MG63 (cell line): ENCODE measurements around the gene CBY3. TPM values are rescaled to one million over a fixed set of nuclear protein-coding genes. Genes with fewer than 3 reads are reported as not detected.
"Not testable (repeated sequence)": the region's sequence is repeated elsewhere in the genome, so short reads cannot be mapped to it uniquely, and the experiment has no call there.

ENCODE experiments used
- DNase-seq: peaks from one replicate; pipeline ENCODE4 v3.0.0-alpha.2; 2020
- H3K27me3 ChIP-seq: fragments of 250-450 bp; sonication (Bioruptor Pico); 2 replicates; pipeline ENCODE4 v1.5.1; 2020; ENCODE audit warnings: mild to moderate bottlenecking, moderate library complexity
- H3K36me3 ChIP-seq: fragments of 250-450 bp; sonication (Bioruptor Pico); 2 replicates; pipeline ENCODE4 v1.5.1; 2020; ENCODE audit warnings: mild to moderate bottlenecking, moderate library complexity
- H3K4me3 ChIP-seq: fragments of 250-450 bp; sonication (Bioruptor Pico); 2 replicates; pipeline ENCODE4 v1.5.1; 2020; ENCODE audit warnings: mild to moderate bottlenecking, moderate library complexity
- H3K9me3 ChIP-seq: fragments of 250-450 bp; sonication (Bioruptor Pico); 2 replicates; pipeline ENCODE4 v1.5.1; 2020; ENCODE audit warnings: mild to moderate bottlenecking, moderate library complexity
- total RNA-seq: library from RNA; depleted of rRNA; stranded (reverse); fragments of >200 nt; shearing (Covaris generic); gene quantifications from 2 replicates; pipeline ENCODE4 v1.2.3, GENCODE V29; 2014; ENCODE audit warnings: low replicate concordance; rRNA removed

CBY3 gene
- total RNA-seq = not detected in 2 replicates

- Histone ChIP-seq H3K36me3 (peaks cover 12% of the 10 kb centered on the region), H3K9me3 (no peaks in the 10 kb centered on the region), H3K4me3 (no peak within 1 kb of the TSS), H3K27me3 (no peaks in the 10 kb centered on the region)
- DNase-seq = peak; percentile 57
Observed at GRCh38 chr5:179680780-179681401, at the start of gene CBY3. Gene CBY3 (minus strand): TSS chr5:179681034. CDS start chr5:179680918, 116 bp downstream.

GRCh38 chr5:179730356-179730755 is 49.5 kb upstream of the CBY3 start:
- H3K36me3 ChIP-seq = peaks cover 69% of the 10 kb centered on the region
- no peak overlapping the region for H3K4me3 ChIP-seq
- no peaks in the 10 kb centered on the region for H3K27me3 ChIP-seq
- no peaks in the 10 kb centered on the region for H3K9me3 ChIP-seq
- no peak for DNase-seq

- no peak for DNase-seq
- H3K36me3 ChIP-seq = peaks cover 69% of the 10 kb centered on the region
- no peaks in the 10 kb centered on the region for H3K9me3 ChIP-seq
- no peak overlapping the region for H3K4me3 ChIP-seq
- no peaks in the 10 kb centered on the region for H3K27me3 ChIP-seq
Observed at GRCh38 chr5:179729727-179730126, 48.9 kb upstream of the CBY3 start.

- Histone ChIP-seq H3K36me3 (peaks cover 71% of the 10 kb centered on the region), H3K9me3 (no peaks in the 10 kb centered on the region), H3K27me3 (no peaks in the 10 kb centered on the region), H3K4me3 (no peak overlapping the region)
- no peak for DNase-seq
Observed at GRCh38 chr5:179729303-179729702, 48.5 kb upstream of the CBY3 start.

GRCh38 chr5:179727106-179727505 is 46.3 kb upstream of the CBY3 start:
- Histone ChIP-seq H3K4me3 (no peak overlapping the region), H3K36me3 (peaks cover 91% of the 10 kb centered on the region), H3K27me3 (no peaks in the 10 kb centered on the region), H3K9me3 (no peaks in the 10 kb centered on the region)
- DNase-seq = no peak

GRCh38 chr5:179724163-179724562 is 43.3 kb upstream of the CBY3 start:
- no peak overlapping the region for H3K4me3 ChIP-seq
- peaks cover 100% of the 10 kb centered on the region for H3K36me3 ChIP-seq
- no peaks in the 10 kb centered on the region for H3K9me3 ChIP-seq
- DNase-seq = no peak
- H3K27me3 ChIP-seq = no peaks in the 10 kb centered on the region

GRCh38 chr5:179720222-179720621 is 39.4 kb upstream of the CBY3 start:
- DNase-seq = peak; percentile 51
- Histone ChIP-seq H3K4me3 (no peak overlapping the region), H3K27me3 (no peaks in the 10 kb centered on the region), H3K9me3 (no peaks in the 10 kb centered on the region), H3K36me3 (peaks cover 100% of the 10 kb centered on the region)

GRCh38 chr5:179716286-179716685 is 35.5 kb upstream of the CBY3 start:
- no peaks in the 10 kb centered on the region for H3K27me3 ChIP-seq
- DNase-seq = no peak
- H3K36me3 ChIP-seq = peaks cover 99% of the 10 kb centered on the region
- H3K9me3 ChIP-seq = no peaks in the 10 kb centered on the region
- H3K4me3 ChIP-seq = no peak overlapping the region

GRCh38 chr5:179700401-179700918 is 19.6 kb upstream of the CBY3 start:
- Histone ChIP-seq H3K4me3 (peak overlapping the region; percentile 99), H3K36me3 (peaks cover 64% of the 10 kb centered on the region), H3K9me3 (no peaks in the 10 kb centered on the region), H3K27me3 (no peaks in the 10 kb centered on the region)
- no peak for DNase-seq

- peak; percentile 28 for DNase-seq
- no peaks in the 10 kb centered on the region for H3K27me3 ChIP-seq
Observed at GRCh38 chr5:179699616-179700237, 18.9 kb upstream of the CBY3 start.

GRCh38 chr5:179698935-179699615 is 18.2 kb upstream of the CBY3 start, which contains the start of gene CANX:
Gene CANX (plus strand): TSS chr5:179698967. CDS start chr5:179705682, 6,715 bp downstream.
- no peaks in the 10 kb centered on the region for H3K9me3 ChIP-seq
- H3K4me3 ChIP-seq = peak within 1 kb of the TSS; percentile 99
- no peak for DNase-seq
- H3K27me3 ChIP-seq = no peaks in the 10 kb centered on the region
- peaks cover 50% of the 10 kb centered on the region for H3K36me3 ChIP-seq

More at GRCh38 chr5:179699616-179700237, 18.9 kb upstream of the CBY3 start:
- peaks cover 57% of the 10 kb centered on the region for H3K36me3 ChIP-seq
- H3K4me3 ChIP-seq = peak overlapping the region; percentile 99
- H3K9me3 ChIP-seq = no peaks in the 10 kb centered on the region

GRCh38 chr5:179697993-179698934 is 17.4 kb upstream of the CBY3 start:
- peaks cover 42% of the 10 kb centered on the region for H3K36me3 ChIP-seq
- peak; percentile 100 for DNase-seq
- H3K4me3 ChIP-seq = peak overlapping the region; percentile 99
- no peaks in the 10 kb centered on the region for H3K9me3 ChIP-seq
- H3K27me3 ChIP-seq = no peaks in the 10 kb centered on the region

GRCh38 chr5:179697543-179697942 is 16.7 kb upstream of the CBY3 start:
- not testable (repeated sequence) for DNase-seq, H3K27me3 ChIP-seq, H3K9me3 ChIP-seq
- H3K36me3 ChIP-seq = peaks cover 35% of the 10 kb centered on the region
- H3K4me3 ChIP-seq = peak overlapping the region; percentile 99

- H3K9me3 ChIP-seq = no peaks in the 10 kb centered on the region
- H3K36me3 ChIP-seq = peaks cover 32% of the 10 kb centered on the region
- H3K27me3 ChIP-seq = no peaks in the 10 kb centered on the region
- no peak for DNase-seq
- no peak overlapping the region; the same call in 1 of the 2 replicates for H3K4me3 ChIP-seq
Observed at GRCh38 chr5:179697108-179697507, 16.3 kb upstream of the CBY3 start.

GRCh38 chr5:179696603-179697002 is 15.8 kb upstream of the CBY3 start:
- Histone ChIP-seq H3K9me3 (no peaks in the 10 kb centered on the region), H3K4me3 (no peak overlapping the region)

GRCh38 chr5:179694561-179694960 is 13.7 kb upstream of the CBY3 start:
- no peaks in the 10 kb centered on the region for H3K9me3 ChIP-seq
- no peaks in the 10 kb centered on the region for H3K27me3 ChIP-seq
- peaks cover 9% of the 10 kb centered on the region for H3K36me3 ChIP-seq
- H3K4me3 ChIP-seq = no peak overlapping the region
- DNase-seq = no peak

More at GRCh38 chr5:179696603-179697002, 15.8 kb upstream of the CBY3 start:
- Histone ChIP-seq H3K27me3 (no peaks in the 10 kb centered on the region), H3K36me3 (peaks cover 28% of the 10 kb centered on the region)
- DNase-seq = no peak
